ENCODE data around the gene TANK.
"Not testable (repeated sequence)": the region's sequence is repeated elsewhere in the genome, so short reads cannot be mapped to it uniquely, and the experiment has no call there.

Gene TANK, protein sequence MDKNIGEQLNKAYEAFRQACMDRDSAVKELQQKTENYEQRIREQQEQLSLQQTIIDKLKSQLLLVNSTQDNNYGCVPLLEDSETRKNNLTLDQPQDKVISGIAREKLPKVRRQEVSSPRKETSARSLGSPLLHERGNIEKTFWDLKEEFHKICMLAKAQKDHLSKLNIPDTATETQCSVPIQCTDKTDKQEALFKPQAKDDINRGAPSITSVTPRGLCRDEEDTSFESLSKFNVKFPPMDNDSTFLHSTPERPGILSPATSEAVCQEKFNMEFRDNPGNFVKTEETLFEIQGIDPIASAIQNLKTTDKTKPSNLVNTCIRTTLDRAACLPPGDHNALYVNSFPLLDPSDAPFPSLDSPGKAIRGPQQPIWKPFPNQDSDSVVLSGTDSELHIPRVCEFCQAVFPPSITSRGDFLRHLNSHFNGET

DNA sequence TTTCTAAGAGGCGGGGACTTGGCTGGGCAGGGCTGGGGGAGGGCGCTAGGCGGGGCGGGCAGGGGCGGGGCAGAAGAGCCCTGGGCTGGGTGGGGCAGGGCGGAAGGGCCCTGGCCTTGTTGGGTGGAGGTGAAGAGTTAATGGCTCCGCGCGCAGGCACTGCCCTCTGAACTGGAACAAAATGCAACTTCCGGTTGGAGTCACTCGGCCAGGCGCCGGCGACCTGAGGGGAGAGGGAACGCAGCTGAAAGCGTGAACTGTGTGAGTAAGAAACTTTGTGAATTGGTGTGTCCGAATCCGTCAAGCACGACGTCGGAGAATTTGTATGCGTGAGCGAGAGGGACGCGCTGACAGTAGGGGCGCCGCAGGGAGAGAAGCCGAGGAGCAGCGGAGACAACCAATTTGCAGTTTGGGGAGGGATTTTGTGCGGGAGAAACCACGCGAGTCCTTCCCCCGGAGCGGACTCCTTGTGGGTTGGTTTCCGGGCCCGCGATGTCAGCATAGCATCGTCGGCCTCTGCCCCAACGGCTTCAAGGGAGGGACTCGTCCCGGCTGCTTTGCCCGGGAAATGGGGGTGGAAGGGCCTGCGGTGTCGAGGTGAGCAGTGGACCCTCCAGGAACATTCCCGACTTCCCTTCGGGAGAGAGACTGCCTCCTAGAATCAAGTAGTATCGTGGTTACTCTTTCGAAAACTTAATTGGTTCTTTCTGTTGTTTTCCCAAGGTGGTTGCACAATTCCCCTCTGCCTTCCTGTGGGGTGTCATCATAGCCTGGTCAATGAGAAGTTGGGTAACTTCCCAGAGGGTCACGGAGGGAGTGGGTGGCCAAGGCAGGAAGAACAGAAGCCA is at the start of gene TANK:
TANK (plus strand) TSS at position 203 of the 848 bp plus-strand sequence. CDS start 19,235 bp downstream, outside the sequence.
- DNase-seq (ENCODE audit: low read depth in 3 of 3) = peak; percentile 80 to 89 (median 84)

- no peak for DNase-seq (ENCODE audit: low read depth in 3 of 3)
Measured at GRCh38 chr2:161111531-161111930, 48.7 kb upstream of the TANK start.

GRCh38 chr2:161112908-161113307 is 47.3 kb upstream of the TANK start:
- no peak for DNase-seq (ENCODE audit: low read depth in 3 of 3)

DNA sequence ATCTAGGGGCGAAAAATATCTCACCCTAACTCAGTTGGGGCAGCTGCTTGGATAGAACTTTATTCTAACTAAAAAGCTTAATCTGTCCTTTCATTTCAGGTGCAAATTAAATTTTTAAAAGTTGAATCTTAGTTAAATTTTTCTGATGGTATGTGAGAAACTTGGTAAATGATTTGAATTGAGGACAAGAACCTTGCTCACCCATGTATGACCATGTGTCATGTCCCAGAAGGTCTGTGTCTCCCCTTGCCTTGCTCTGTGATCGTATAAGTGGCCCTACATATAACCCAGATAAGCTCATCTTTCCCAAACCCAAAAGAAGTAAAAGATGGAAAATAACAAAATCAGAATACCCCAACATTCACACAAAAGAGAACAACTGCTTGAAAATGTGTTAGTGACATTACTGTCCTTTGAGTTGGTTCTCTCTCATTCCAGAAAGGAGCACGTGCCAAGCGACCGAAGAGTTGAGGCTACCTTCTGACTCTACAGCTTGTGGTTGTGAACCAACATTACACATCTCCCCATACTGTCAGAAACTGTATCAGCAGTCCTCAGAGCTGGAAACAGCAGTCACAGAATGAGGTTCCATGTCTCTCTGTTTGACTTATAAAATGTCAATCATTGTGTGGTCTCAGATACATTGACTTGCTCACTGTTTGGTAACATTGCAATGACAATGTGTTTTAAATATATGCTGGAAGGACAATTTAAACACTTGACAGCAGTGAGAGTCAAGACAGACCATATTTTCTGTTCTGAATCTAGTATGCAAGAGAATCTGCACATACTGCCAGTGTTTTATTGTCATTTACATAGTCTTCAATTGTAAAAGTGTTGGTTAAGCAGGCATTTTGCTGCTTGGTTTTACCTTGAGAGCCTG is 46.3 kb upstream of the TANK start:
- DNase-seq (ENCODE audit: low read depth in 3 of 3) = no peak

DNA sequence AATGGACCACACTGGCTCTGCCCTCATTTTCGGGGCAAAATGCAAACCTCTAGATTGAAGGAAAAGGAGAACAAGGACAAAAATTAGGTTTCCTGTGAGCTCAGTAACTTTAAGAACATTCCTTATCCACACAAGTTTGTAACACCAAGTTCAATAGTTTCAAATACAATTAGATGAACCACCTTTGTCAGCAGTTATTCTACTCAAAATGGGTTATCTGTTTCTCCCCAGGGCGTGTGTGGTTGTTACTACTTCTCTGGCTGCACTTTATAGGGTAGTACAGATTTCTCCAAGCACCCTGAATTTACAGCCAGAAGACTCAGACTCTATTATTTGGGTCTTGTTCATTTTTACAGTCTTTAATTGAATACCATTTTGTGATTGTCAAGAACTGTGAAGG is 45.0 kb upstream of the TANK start:
- no peak for DNase-seq (ENCODE audit: low read depth in 3 of 3)

GRCh38 chr2:161115605-161116380 is 44.4 kb upstream of the TANK start:
- no peak for DNase-seq (ENCODE audit: low read depth in 3 of 3)

GRCh38 chr2:161116509-161116908 is 43.7 kb upstream of the TANK start:
- DNase-seq (ENCODE audit: low read depth in 3 of 3) = no peak

DNA sequence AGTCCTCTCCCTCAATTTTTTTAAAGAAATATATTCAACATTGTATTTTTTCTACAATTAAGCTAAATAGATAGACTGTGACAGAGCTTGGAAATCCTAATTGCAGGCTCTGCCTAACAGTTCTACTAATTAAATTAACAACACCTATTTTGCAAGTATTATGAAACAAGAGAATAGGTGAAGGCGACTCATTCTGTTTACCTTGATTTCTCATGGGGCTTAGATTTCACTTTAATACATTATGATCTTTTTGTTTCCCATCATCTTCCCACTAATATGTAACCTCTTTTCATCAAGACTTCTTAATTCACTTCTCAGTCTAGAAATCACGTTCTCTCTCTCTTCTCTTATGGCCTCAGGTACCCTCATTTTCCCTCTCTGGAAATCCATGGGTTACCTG is 42.7 kb upstream of the TANK start:
- no peak for DNase-seq (ENCODE audit: low read depth in 3 of 3)

DNA sequence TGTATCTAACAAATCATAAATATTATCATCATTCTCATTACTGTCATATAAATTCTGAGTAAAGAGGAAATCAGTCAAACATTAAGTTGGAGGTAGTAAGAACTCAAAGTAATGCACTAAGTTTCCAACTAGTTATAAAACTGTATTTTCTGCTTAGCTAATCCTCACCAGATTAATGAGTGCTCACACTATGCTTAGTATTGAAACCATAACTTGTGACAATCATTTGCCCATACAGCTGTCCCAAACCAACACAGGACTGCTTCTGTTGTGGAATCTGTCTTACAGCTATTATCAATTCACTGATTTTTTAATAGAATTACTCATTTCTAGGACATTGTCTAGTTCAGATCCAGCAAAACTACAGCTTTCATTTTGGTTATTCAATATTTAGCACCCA is 41.5 kb upstream of the TANK start:
- DNase-seq (ENCODE audit: low read depth in 3 of 3) = no peak

- DNase-seq (ENCODE audit: low read depth in 3 of 3) = no peak
Measured at GRCh38 chr2:161119483-161119882, 40.7 kb upstream of the TANK start.

DNA sequence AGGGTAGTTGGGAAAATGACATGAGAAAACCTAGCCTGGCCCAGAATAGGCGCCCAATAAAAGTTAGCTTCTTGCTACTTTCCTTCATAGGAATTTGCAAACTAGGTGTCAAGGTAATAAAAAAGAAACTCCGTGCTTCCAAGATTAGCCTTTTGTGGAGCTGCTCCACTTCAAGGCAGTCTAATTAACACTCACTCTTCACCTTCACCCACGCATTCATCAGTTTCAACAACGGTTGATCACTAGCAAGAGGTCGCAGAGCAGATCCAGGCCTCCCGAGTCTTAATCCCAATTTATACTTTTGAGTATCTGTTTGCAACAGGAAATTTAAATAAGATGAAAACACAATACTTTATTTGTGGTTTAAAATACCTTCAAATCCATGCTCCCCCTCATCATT is 39.5 kb upstream of the TANK start:
- no peak for DNase-seq (ENCODE audit: low read depth in 3 of 3)

DNA sequence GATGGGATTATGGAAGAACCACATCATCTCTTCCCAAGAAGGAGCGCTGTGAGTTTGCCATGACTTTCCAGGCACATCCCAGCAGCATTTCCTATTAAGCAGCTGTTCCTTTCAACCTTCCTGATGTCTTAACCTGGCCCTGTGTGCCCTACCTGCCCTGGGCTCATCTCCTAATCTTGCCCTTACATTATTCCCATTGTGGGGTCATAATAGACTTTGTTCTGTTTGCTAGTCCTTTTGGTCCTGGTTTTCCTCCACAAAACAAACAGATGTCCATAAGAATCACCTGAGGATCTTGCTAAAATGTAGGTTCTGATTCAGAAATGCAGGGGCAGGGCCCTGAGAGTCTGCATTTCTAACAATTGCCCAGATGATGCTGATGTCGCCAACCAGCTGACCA is 38.6 kb upstream of the TANK start:
- DNase-seq (ENCODE audit: low read depth in 3 of 3) = no peak

DNA sequence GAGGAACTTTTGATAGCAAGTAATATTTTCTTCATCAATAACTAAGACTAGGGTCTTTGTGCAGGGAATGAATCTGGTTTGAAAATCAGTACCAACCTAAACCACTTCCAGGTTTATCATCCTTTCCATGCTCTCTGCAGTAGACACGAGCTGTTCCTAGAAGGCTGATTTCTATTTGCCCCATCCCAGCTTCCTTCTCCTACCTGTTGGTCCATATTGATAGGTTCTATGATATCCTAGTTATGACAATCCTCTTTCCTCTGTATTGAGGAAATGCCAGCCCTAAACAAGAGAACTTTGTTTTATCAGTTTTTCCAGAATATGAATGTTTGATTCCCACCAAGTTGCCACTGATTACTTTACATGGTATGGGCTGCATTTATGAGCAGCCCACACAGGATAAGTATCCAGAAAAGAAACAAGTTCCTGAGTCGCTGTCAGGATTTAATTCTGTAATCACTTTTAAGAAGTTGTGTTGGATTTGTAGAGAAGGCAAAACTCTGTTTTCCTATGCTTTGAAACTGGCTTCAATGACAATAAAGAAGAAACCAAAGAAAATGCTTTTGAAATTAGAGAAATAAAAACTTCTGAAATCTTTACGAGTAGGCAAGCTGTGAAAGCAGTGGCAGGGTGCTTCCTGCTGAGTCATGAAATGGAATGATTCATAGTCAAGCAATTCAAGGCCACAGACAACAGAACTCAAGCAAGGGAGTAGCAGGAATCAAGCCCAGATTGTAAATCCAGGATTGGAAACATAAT is 37.3 kb upstream of the TANK start:
- no peak for DNase-seq (ENCODE audit: low read depth in 3 of 3)

DNA sequence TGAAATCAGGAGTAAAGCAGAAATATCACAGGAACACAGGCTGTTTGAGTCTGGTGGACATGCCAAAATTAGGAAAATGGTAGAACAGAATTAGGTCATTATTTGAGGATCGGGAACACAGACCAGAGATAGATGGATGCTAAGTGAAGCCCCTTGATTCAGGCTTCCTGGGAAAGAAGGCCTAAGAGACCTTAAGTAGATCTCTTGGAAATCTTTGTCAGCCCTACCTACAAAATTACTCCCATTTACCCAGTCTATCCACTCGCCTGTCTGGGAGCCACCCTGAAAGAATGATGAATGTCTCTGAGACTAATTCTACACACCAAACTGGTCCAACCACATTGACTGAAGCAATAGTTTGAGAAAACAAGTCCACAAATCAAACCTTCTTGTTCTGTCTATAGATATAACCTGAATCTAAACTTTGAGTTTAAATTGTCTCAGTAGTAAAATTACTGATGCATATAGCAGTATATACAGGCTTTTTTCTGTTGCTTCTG is 36.6 kb upstream of the TANK start:
- DNase-seq (ENCODE audit: low read depth in 3 of 3) = no peak

DNA sequence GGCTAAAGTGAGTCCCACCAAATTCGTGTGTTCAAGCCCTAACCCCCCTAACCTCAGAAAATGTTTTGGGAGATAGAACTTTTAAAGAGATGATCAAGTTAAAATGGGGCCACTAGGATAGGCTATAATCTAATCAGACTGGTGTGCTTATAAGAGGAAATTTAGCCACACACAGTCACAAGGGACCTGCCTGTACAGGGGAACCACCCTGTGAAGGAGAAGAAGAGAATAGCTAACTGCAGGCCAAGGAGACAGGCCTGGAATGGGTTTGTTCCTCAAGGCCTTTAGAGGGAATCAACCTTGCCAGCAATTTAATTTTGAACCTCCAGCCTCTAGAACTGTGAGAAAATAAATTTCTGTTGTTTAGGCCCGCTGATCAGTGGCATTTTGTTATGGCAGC is 36.0 kb upstream of the TANK start:
- DNase-seq (ENCODE audit: low read depth in 3 of 3) = no peak

DNA sequence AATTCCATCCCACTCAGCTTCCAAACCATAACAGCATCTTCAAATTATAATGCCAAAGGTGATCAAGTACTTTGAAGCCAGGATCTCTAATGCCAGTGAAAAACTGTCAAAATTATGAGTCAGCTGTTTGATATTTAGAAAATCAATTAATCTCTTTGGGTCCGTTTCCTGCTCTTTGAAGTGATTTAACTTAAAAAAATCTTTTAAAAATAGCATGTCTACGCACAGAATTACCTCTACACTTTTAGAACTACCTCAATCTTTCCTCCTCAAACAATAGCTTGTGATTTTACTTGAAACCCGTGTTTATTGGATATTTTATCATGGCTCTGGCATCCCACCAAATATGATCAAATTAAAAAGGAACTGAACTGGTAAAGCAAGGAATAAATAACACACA is 31.3 kb upstream of the TANK start:
- DNase-seq (ENCODE audit: low read depth in 3 of 3) = no peak

DNA sequence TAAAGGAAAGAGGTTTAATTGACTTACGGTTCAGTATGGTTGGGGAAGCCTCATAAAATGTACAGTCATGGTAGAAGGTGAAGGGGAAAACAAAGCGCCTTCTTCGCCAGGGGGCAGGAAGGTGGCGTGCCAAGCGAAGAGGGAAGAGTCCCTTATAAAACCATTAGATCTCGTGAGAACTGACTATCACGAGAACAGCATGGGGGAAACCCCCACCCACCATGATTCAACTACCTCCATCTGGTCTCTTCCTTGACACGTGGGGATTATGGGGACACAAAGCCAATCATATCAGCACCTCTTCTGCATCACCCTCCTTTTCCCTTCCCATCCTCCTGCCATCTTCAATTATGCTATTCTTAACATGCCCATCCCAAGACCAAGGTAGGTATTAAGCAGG is 29.9 kb upstream of the TANK start:
- no peak for DNase-seq (ENCODE audit: low read depth in 3 of 3)

DNA sequence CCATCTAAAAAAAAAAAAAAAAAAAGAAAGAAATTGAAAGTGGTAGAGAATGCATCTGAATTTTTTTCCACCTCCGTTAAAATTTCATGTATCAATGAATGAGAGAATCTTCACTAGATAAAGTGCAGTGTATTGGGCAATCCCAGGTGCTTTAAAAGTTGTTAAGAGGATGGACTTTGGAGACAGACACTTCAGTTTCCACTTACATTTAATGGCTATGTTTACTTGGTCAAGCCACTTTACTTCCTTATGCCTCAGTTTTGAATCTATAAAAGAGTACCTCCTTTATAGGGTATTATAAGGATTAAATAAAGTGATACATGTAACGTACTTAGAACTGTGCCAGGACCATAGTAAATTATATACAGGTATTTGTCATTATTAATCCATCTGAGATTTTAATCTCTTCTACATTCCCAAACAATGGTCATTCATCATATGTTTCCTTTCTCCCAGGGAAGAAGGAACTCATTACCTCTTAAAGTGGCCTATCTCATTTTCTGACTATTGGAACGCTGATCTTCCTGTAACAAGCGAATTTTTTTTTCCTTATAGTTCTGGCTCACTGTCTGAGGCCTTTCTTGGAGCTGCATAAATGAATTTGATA is 29.1 kb upstream of the TANK start:
- DNase-seq (ENCODE audit: low read depth in 3 of 3) = no peak

GRCh38 chr2:161131804-161132203 is 28.4 kb upstream of the TANK start:
- DNase-seq (ENCODE audit: low read depth in 3 of 3) = no peak

- not testable (repeated sequence) for DNase-seq (ENCODE audit: low read depth in 3 of 3)
Measured at GRCh38 chr2:161132384-161132783, 27.8 kb upstream of the TANK start.
